ENCODE data around the gene CHMP3.
A peak's percentile ranks its signal among the peaks of the same experiment; 100 is the strongest.

Gene CHMP3

GRCh38 chr2:86471637-86472036 is 91.6 kb downstream of the CHMP3 start:
- no peak overlapping the region for H3K4me3 Mint-ChIP-seq
- no peaks in the 10 kb centered on the region for H3K9me3 Mint-ChIP-seq
- H3K27ac Mint-ChIP-seq: no peak overlapping the region
- ATAC-seq (no peak), DNase-seq (no peak)
- no peaks in the 10 kb centered on the region for H3K27me3 Mint-ChIP-seq
- H3K4me1 Mint-ChIP-seq: peaks cover 43% of the 10 kb centered on the region

- Mint-ChIP-seq H3K4me1 (peaks cover 38% of the 10 kb centered on the region), H3K27me3 (no peaks in the 10 kb centered on the region), H3K27ac (no peak overlapping the region), H3K9me3 (no peaks in the 10 kb centered on the region), H3K4me3 (no peak overlapping the region)
- no peak for DNase-seq
- no peak for ATAC-seq
Observed at GRCh38 chr2:86470890-86471289, 92.4 kb downstream of the CHMP3 start.

GRCh38 chr2:86468162-86469033 is 94.8 kb downstream of the CHMP3 start:
- Mint-ChIP-seq H3K27ac (peak overlapping the region in 1 of 2 donors; percentile 80), H3K4me3 (peak overlapping the region; percentile 13 to 36), H3K27me3 (no peaks in the 10 kb centered on the region), H3K4me1 (peaks cover 37% of the 10 kb centered on the region), H3K9me3 (no peaks in the 10 kb centered on the region)
- peak; percentile 37 for ATAC-seq
- no peak for DNase-seq

- DNase-seq (no peak), ATAC-seq (no peak)
- peaks cover 0 to 8% of the 10 kb centered on the region in 2 donors for H3K9me3 Mint-ChIP-seq
- peaks cover 31% of the 10 kb centered on the region for H3K4me1 Mint-ChIP-seq
- H3K4me3 Mint-ChIP-seq: no peak overlapping the region
- H3K27me3 Mint-ChIP-seq: no peaks in the 10 kb centered on the region
- no peak overlapping the region for H3K27ac Mint-ChIP-seq
Observed at GRCh38 chr2:86466306-86466705, 96.9 kb downstream of the CHMP3 start.

GRCh38 chr2:86464652-86465051 is 98.6 kb downstream of the CHMP3 start:
- ATAC-seq (no peak), DNase-seq (no peak)
- Mint-ChIP-seq H3K27ac (no peak overlapping the region), H3K4me1 (peaks cover 29% of the 10 kb centered on the region), H3K9me3 (peaks cover 0 to 8% of the 10 kb centered on the region in 2 donors), H3K4me3 (no peak overlapping the region), H3K27me3 (no peaks in the 10 kb centered on the region)

GRCh38 chr2:86461042-86461743 is 102.0 kb downstream of the CHMP3 start:
- DNase-seq (no peak), ATAC-seq (no peak)
- Mint-ChIP-seq H3K27ac (peak overlapping the region in 1 of 2 donors; percentile 7), H3K4me1 (peaks cover 6% of the 10 kb centered on the region), H3K4me3 (no peak overlapping the region), H3K9me3 (peaks cover 0 to 8% of the 10 kb centered on the region in 2 donors), H3K27me3 (no peaks in the 10 kb centered on the region)

- Mint-ChIP-seq H3K4me1 (no peaks in the 10 kb centered on the region), H3K27me3 (no peaks in the 10 kb centered on the region), H3K9me3 (no peaks in the 10 kb centered on the region), H3K27ac (no peak overlapping the region), H3K4me3 (no peak overlapping the region)
- ATAC-seq (no peak), DNase-seq (no peak)
Observed at GRCh38 chr2:86455181-86455580, 108.1 kb downstream of the CHMP3 start.

- DNase-seq (no peak), ATAC-seq (no peak)
- H3K9me3 Mint-ChIP-seq: no peaks in the 10 kb centered on the region
- no peak overlapping the region for H3K4me3 Mint-ChIP-seq
- H3K4me1 Mint-ChIP-seq: peaks cover 6% of the 10 kb centered on the region
- H3K27me3 Mint-ChIP-seq: no peaks in the 10 kb centered on the region
- H3K27ac Mint-ChIP-seq: no peak overlapping the region
Observed at GRCh38 chr2:86454238-86454637, 109.0 kb downstream of the CHMP3 start.

- no peaks in the 10 kb centered on the region for H3K9me3 Mint-ChIP-seq
- H3K4me3 Mint-ChIP-seq: no peak overlapping the region
- no peak for ATAC-seq
- no peak for DNase-seq
- H3K4me1 Mint-ChIP-seq: peaks cover 10% of the 10 kb centered on the region
- no peaks in the 10 kb centered on the region for H3K27me3 Mint-ChIP-seq
- H3K27ac Mint-ChIP-seq: no peak overlapping the region
Observed at GRCh38 chr2:86453836-86454235, 109.4 kb downstream of the CHMP3 start.

Measured in stimulated activated naive CD8-positive, alpha-beta T cell treated with anti-CD3 and anti-CD28 coated beads, Interleukin-15, amount 100 ng/mL, for 72 hours (primary cell).